Smooth muscle cell of the umbilical artery (primary cell): Measurements from ENCODE around the gene GRPEL1. TPM values are rescaled to one million over a fixed set of nuclear protein-coding genes. Genes with fewer than 3 reads are reported as not detected.

Experiments used
- total RNA-seq: library from RNA; depleted of rRNA; stranded (reverse); fragments of >200 nt; gene quantifications from 2 replicates; pipeline ENCODE4 v1.2.3, GENCODE V29; 2014

The GRPEL1 gene
- total RNA-seq, result 28.8 and 44.9 TPM in 2 replicates

GRCh38 chr4:7067452-7068278 lies at the start of gene GRPEL1:
Gene GRPEL1 (minus strand): TSS chr4:7068064. CDS start chr4:7068032, 32 bp downstream.

DNA sequence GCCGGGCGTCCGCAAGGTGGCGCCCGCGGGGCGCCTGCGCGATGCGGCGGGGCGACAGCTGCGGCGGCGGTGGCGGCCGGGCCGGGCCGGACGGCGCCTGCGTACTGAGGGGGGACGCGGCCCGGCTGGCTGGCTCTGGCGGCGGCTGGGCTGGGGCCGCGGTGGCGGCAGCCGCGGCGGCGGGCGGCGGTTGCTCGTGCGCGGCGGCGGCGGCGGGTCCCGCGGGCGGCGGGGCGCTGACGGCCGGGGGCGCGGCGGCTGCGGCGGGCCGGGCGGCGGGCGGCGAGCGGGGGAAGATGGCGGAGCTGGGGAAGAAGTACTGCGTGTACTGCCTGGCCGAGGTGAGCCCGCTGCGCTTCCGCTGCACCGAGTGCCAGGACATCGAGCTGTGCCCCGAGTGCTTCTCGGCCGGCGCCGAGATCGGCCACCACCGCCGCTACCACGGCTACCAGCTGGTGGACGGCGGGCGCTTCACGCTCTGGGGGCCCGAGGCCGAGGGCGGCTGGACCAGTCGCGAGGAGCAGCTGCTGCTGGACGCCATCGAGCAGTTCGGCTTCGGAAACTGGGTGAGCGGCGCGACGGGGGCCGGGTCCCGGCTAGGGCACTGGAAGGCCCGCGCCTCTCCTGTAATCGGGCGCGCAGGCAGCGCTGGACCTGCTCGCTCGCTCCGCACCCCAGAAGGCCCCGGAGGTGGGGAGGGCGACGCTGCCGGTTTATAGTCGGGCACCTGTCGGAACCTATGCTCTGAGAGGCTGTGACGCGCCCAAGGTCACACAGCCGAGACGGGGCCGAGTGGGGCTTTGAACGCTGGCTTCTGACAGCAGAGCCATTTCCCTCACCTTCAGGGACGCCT lies 24.4 kb downstream of the GRPEL1 start, which contains the start of gene TADA2B:
TADA2B (plus strand) TSS at position 89 of the 853 bp plus-strand sequence; CDS start at position 297, 208 bp downstream.

Other genes starting within 250 kb of the GRPEL1 start
- gene TBC1D14, start 158.2 kb downstream of the GRPEL1 start, total RNA-seq, result 42.5 and 49.5 TPM in 2 replicates
- gene TADA2B, start 24.7 kb downstream of the GRPEL1 start, total RNA-seq, result 11.0 and 12.5 TPM in 2 replicates
- 2.3 and 3.3 TPM in 2 replicates for gene SORCS2, start 124.5 kb upstream of the GRPEL1 start, total RNA-seq